Ovary (tissue), 3 donors: ENCODE data around the gene IL1RAPL1.

Experiments
- POLR2A ChIP-seq: fragments of 450-650 bp; IDR thresholded peaks from one replicate; pipeline ENCODE4 v1.6.1; 2017; ENCODE audit warnings: antibody characterized with exemption, mild to moderate bottlenecking, moderate library complexity
- TF ChIP-seq, protein P1 (sequence below), 3 donors: fragments of 450-650 bp in 2 of 3; fragments of 200-600 bp in 1 of 3; IDR thresholded peaks; one replicate each; pipeline versions ENCODE4 v1.5.1 to v1.8.0; 2016 to 2022; ENCODE audit warnings: antibody characterized with exemption in 3 of 3, mild to moderate bottlenecking in 1 of 3
- donor health status: DM: no; HTN: no; CAD: no.

DNA sequence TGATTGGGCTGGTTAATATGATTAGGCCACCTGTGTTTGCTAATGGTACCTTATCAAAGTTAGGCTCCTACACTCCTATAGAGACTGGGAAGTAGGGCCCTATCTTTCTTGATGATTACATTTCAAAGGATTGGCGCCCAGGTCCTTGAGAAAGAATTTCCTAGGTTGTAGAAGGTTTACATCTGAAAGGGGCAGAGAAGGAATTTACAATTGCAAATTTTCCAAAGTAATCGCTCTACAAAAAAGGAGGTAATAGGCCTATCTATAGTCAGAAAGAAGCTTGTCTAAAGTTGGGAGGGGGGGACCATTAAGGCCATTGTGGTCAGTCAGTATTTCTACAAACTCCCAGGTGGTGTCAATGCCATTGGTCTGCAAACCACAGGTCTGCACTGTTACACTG is 638.4 kb downstream of the IL1RAPL1 start:
- TF ChIP-seq, protein P1, sequence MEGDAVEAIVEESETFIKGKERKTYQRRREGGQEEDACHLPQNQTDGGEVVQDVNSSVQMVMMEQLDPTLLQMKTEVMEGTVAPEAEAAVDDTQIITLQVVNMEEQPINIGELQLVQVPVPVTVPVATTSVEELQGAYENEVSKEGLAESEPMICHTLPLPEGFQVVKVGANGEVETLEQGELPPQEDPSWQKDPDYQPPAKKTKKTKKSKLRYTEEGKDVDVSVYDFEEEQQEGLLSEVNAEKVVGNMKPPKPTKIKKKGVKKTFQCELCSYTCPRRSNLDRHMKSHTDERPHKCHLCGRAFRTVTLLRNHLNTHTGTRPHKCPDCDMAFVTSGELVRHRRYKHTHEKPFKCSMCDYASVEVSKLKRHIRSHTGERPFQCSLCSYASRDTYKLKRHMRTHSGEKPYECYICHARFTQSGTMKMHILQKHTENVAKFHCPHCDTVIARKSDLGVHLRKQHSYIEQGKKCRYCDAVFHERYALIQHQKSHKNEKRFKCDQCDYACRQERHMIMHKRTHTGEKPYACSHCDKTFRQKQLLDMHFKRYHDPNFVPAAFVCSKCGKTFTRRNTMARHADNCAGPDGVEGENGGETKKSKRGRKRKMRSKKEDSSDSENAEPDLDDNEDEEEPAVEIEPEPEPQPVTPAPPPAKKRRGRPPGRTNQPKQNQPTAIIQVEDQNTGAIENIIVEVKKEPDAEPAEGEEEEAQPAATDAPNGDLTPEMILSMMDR (IDR thresholded peaks at IDR 0.05): no peak
- TF ChIP-seq POLR2A: no peak
